Lower lobe of right lung (tissue), 2 donors: ENCODE data around the gene SLC9B2. TPM values are rescaled to one million over a fixed set of nuclear protein-coding genes. Genes with fewer than 3 reads are reported as not detected.

Source experiments
- ATAC-seq, 2 donors: fragments of 200-7000 bp; cut with Tn5 transposase; one replicate each; pipeline ENCODE4 v1.9.1; 2020 to 2022; ENCODE audit warnings: mild to moderate bottlenecking in 2 of 2, moderate library complexity in 2 of 2
- DNase-seq: peaks from one replicate; pipeline ENCODE4 v3.0.0-alpha.2; 2020
- H3K27ac ChIP-seq: fragments of 200-600 bp; one replicate; pipeline ENCODE4 v1.8.0; 2022
- H3K27me3 ChIP-seq: fragments of 200-600 bp; one replicate; pipeline ENCODE4 v1.8.0; 2022; ENCODE audit warnings: low read depth
- H3K36me3 ChIP-seq: fragments of 200-600 bp; one replicate; pipeline ENCODE4 v1.8.0; 2022; ENCODE audit warnings: mild to moderate bottlenecking
- H3K4me1 ChIP-seq: fragments of 200-600 bp; one replicate; pipeline ENCODE4 v1.8.0; 2022
- H3K4me3 ChIP-seq: fragments of 200-600 bp; one replicate; pipeline ENCODE4 v1.8.0; 2022; ENCODE audit warnings: mild to moderate bottlenecking
- H3K9me3 ChIP-seq: fragments of 200-600 bp; one replicate; pipeline ENCODE4 v1.8.0; 2022
- intact Hi-C: fragments of 100-400 bp; cut with DNase I; formaldehyde crosslinking; loops from one replicate; pipeline ENCODE4 v1.11.0; 2022
- total RNA-seq: library from RNA; stranded (reverse); fragmentation: NEBNext Ultra II Directional; extraction: Animal tissue kit (Norgen Biotek cat#: 25700); gene quantifications from one replicate; pipeline ENCODE4 v1.2.1, GENCODE V29; 2021
- TF ChIP-seq, protein P1 (sequence below): fragments of 200-600 bp; IDR thresholded peaks from one replicate; pipeline ENCODE4 v1.8.0; 2022; ENCODE audit warnings: antibody characterized with exemption, mild to moderate bottlenecking
- donor health status: DM: no; HTN: yes; CAD: no; lungs with severe emphysema.

The SLC9B2 gene
- total RNA-seq, 1 donor from 2014 or later = 5.5 TPM

DNA sequence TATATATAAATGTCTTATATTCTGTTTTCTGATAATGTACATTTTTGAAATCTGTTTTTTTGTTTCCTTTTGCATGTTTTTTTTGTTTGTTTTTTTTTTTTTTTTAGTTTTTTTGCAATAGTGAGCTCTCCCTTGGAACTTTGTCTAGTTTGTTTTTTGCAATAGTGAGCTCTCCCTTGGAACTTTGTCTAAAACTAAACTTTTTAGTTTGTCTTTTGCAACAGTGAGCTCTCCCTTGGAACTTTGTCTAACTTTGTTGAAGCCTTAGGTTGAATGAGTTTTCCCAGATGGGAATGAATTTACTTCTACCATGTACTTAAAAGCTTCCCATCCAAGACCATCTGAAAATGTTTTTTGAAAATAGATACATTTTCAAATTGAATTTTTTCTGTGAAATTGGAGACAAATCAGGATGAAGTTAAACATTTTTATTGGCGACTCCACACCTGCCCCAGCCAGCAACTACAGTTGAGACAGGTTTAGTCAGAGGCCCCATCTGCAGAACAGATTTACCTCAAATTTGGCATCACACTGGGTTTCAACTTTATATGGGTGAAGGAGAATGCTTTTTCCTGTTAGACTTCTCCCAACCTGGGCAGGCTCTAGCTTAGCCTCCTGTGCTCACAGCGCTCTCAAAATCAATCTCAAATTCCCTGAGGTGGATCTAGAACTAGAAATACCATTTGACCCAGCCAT is 16.0 kb downstream of the SLC9B2 start:
- no peak overlapping the region for H3K27ac ChIP-seq
- no peak overlapping the region for H3K4me3 ChIP-seq
- H3K4me1 ChIP-seq = no peaks in the 10 kb centered on the region
- no peaks in the 10 kb centered on the region for H3K27me3 ChIP-seq
- intact Hi-C loops = no loop called here
- H3K9me3 ChIP-seq = no peaks in the 10 kb centered on the region
- TF ChIP-seq, protein P1, sequence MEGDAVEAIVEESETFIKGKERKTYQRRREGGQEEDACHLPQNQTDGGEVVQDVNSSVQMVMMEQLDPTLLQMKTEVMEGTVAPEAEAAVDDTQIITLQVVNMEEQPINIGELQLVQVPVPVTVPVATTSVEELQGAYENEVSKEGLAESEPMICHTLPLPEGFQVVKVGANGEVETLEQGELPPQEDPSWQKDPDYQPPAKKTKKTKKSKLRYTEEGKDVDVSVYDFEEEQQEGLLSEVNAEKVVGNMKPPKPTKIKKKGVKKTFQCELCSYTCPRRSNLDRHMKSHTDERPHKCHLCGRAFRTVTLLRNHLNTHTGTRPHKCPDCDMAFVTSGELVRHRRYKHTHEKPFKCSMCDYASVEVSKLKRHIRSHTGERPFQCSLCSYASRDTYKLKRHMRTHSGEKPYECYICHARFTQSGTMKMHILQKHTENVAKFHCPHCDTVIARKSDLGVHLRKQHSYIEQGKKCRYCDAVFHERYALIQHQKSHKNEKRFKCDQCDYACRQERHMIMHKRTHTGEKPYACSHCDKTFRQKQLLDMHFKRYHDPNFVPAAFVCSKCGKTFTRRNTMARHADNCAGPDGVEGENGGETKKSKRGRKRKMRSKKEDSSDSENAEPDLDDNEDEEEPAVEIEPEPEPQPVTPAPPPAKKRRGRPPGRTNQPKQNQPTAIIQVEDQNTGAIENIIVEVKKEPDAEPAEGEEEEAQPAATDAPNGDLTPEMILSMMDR = no peak
- no peak for DNase-seq
- no peak for ATAC-seq
- H3K36me3 ChIP-seq = no peaks in the 10 kb centered on the region

DNA sequence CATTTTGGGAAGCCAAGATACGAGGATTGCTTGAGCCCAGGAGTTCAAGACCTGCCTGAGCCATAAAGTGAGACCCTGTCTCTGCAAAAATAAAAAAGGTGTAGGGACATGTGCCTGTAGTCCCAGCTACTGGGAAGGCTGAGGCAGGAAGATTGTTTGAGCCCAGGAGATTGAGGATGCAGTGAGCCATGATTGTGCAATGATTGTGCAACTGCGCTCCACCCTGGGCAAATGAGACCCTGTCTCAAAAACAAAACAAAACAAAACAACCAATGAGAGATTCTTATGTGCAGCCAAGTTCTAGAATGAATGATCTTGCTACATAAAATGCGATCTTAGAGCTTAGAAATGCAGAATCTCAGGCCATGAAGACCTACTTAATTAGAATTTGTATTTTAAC is 22.5 kb downstream of the SLC9B2 start:
- Histone ChIP-seq H3K9me3 (no peaks in the 10 kb centered on the region), H3K27me3 (no peaks in the 10 kb centered on the region), H3K36me3 (no peaks in the 10 kb centered on the region), H3K4me1 (no peaks in the 10 kb centered on the region), H3K4me3 (no peak overlapping the region), H3K27ac (no peak overlapping the region)
- ATAC-seq (no peak), DNase-seq (no peak)
- TF ChIP-seq, protein P1 = no peak
- intact Hi-C loops = no loop called here

DNA sequence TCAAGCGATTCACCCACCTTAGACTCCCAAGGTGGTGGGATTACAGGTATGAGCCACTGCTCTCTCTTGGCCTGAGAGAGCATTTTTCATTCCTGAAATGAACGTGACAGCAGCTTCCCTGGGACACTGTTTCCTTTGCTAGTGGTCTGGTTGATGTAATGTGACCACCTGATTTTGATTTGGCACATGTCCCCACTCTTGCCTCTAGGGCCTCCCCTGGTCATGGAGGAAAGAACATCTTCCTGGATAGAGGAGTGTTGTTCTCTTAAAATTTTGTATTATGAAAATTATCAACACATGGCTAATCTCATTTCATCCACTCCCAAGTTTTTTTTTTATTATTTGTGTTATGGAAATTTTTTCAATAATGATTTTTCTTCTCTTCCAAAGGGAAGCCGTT is 23.8 kb downstream of the SLC9B2 start:
- no peaks in the 10 kb centered on the region for H3K27me3 ChIP-seq
- H3K36me3 ChIP-seq = no peaks in the 10 kb centered on the region
- no peaks in the 10 kb centered on the region for H3K4me1 ChIP-seq
- intact Hi-C loops = no loop called here
- H3K9me3 ChIP-seq = no peaks in the 10 kb centered on the region
- ATAC-seq (no peak), DNase-seq (no peak)
- no peak overlapping the region for H3K4me3 ChIP-seq
- no peak overlapping the region for H3K27ac ChIP-seq
- TF ChIP-seq, protein P1 = no peak

DNA sequence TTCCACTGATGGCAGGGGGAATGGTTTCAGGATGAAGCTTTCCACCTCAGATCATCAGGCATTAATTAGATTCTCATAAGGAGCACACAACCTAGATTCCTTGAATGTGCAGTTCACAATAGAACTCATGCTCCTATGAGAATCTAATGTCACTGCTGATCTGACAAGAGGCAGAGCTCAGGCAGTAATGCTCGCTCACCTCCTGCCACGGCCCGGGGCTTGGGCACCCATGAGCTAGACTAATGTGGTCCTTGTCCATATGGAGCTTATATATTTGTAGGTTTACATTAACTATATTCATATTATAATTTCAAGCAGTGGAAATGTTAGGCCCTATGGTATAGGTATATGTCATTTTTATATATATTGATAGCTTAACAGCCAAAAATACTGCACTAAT is 24.4 kb downstream of the SLC9B2 start:
- no peak for DNase-seq
- H3K9me3 ChIP-seq = no peaks in the 10 kb centered on the region
- TF ChIP-seq, protein P1 = no peak
- intact Hi-C loops = no loop called here
- H3K36me3 ChIP-seq = no peaks in the 10 kb centered on the region
- H3K27ac ChIP-seq = no peak overlapping the region
- H3K4me3 ChIP-seq = no peak overlapping the region
- H3K27me3 ChIP-seq = no peaks in the 10 kb centered on the region
- no peaks in the 10 kb centered on the region for H3K4me1 ChIP-seq
- no peak for ATAC-seq

DNA sequence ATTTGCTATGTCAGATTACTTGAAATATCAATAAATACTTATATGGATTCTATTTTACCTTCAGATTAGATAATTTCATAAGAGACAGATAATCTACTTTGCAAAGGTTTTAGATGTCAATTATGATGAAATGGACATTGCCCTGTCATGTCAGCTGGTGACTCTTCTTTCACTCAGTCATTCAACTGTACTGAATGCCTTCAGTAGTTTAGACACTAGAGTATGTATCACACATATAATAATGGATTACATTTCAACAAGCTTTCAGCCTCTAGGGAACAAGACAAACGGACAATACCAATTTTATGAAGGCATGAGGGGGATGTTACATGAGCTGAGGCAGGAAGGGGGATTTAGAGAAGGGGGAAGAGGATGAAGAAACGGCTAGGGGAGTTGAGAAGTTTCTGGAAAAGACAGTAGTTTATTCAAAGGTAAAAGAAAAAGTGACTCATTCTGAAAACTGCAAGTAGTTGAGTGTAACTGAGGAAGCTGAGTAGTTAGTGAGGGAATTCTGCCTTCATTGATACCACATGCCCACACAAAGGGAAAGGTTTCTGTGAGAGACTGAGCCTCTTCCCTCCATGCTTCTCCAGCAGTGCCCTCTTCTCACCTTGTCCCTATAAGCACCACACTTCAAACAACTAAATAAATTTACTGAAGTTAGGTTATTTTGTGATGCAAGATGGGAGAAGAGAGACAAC is 25.7 kb downstream of the SLC9B2 start:
- DNase-seq (no peak), ATAC-seq (no peak)
- Histone ChIP-seq H3K9me3 (no peaks in the 10 kb centered on the region), H3K27ac (no peak overlapping the region), H3K4me1 (no peaks in the 10 kb centered on the region), H3K36me3 (no peaks in the 10 kb centered on the region), H3K4me3 (no peak overlapping the region), H3K27me3 (no peaks in the 10 kb centered on the region)
- TF ChIP-seq, protein P1 = no peak
- intact Hi-C loops = no loop called here
